ENCODE results near the gene ANKRD60. TPM values are rescaled to one million over a fixed set of nuclear protein-coding genes. Genes with fewer than 3 reads are reported as not detected.

The ANKRD60 gene
- total RNA-seq, 2 donors from 2014 or later: not detected

- no peak for DNase-seq
- intact Hi-C loops (cut with DNase I): loop anchor here in 1 of 2 donors (5.0 kb wide), 1 partner anchor 589 kb away; no protein-coding TSS in a partner anchor
- no peak for ATAC-seq
Observed at GRCh38 chr20:58201616-58202015, 26.8 kb downstream of the ANKRD60 start.

DNA sequence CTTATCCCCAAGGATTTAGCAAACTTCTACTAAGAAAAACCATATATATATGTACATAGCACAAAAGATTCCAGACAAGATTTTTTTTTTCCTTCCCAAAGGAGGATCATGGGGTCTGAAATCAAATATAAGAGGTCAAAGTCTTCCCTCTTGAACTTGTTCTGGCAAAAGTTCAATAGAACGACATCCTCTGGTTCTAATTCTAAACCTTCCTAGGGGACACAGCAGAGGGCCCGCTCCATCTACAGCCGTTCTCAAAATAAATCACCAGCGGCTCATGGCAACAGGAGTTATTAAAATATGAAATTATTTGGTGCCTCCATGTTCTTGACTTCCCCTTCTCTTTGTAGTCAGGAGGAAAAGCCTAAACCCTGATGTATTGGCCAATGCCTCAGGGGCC, 29.0 kb downstream of the ANKRD60 start:
- DNase-seq (no peak), ATAC-seq (no peak)
- intact Hi-C loops (cut with DNase I): no loop called here

- DNase-seq (no peak), ATAC-seq (peak; percentile 43 to 47)
- intact Hi-C loops (cut with DNase I): no loop called here
Observed at GRCh38 chr20:58198901-58199355, 29.5 kb downstream of the ANKRD60 start.

DNA sequence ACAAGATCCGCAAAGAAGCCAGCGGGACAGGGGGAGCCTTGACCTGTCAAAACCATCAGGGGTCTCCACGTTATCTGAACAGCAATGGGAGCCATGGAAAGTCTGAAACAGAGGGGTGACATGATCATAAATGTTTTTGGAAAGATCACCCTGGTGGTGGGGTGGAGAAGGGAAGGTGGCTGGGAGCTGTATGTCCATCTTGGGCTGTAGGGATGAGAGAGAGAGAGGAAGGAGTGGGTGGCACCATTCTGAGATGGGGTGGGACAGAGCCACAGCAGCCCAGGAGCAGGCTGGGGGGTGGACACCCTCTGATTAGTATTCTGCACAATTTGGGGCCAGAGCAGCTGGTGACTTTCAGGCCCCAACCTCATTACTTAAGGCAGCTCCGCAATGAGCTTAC, 30.1 kb downstream of the ANKRD60 start:
- no peak for DNase-seq
- ATAC-seq: no peak
- intact Hi-C loops (cut with DNase I): no loop called here

DNA sequence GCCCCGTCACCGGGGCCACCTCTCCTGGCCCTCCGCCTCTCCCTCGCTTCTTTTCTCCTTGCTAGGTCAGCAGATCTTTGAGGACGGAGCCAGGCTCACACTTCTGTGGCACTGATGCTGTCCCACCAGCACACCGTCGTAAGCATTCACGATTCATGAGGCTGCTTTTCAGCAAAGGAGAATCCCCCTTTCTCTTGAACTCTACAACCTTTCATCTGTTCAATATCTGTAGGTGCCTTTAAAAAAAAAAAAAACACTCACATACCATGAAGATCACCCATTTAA, 31.3 kb downstream of the ANKRD60 start:
- intact Hi-C loops (cut with DNase I): no loop called here
- ATAC-seq: no peak
- DNase-seq: no peak

DNA sequence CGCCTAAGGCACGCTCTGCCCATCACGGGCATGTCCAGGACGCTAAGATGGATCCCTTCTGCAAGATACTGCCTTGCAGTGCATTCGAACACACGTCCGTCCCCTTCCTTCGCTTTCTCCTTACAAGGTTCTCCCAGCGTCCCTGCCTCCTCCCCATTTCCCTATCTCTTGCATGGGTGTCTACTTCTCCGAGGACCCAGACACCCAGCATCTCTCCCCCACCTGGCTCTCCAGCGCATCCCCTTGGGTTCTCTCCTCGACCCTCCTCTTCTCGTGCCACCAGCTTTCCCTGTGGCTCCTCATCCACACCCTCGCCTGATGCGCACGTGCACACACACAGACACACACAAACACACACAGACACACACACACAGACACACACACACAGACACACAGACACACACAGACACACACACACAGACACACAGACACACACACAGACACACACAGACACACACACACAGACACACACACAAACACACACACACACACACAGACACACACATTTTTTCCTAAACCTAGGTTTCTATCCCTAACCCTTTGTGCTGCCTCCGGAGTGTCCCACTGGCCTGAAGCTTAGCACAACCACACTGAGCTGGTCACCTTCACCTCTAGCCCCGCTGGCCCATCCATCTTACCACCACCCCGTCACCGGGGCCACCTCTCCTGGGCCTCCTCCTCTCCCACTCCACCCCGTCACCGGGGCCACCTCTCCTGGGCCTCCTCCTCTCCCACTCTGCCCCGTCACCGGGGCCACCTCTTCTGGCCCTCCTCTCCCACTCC, 31.9 kb downstream of the ANKRD60 start:
- DNase-seq: no peak
- intact Hi-C loops (cut with DNase I): no loop called here
- no peak for ATAC-seq

- intact Hi-C loops (cut with DNase I): no loop called here
- DNase-seq: no peak
- ATAC-seq: no peak
Observed at GRCh38 chr20:58195047-58195446, 33.4 kb downstream of the ANKRD60 start.

- no peak for ATAC-seq
- intact Hi-C loops (cut with DNase I): no loop called here
- DNase-seq: no peak
Observed at GRCh38 chr20:58194175-58194791, 34.2 kb downstream of the ANKRD60 start.

- DNase-seq (no peak), ATAC-seq (no peak)
- intact Hi-C loops (cut with DNase I): no loop called here
Observed at GRCh38 chr20:58192567-58192966, 35.9 kb downstream of the ANKRD60 start.

DNA sequence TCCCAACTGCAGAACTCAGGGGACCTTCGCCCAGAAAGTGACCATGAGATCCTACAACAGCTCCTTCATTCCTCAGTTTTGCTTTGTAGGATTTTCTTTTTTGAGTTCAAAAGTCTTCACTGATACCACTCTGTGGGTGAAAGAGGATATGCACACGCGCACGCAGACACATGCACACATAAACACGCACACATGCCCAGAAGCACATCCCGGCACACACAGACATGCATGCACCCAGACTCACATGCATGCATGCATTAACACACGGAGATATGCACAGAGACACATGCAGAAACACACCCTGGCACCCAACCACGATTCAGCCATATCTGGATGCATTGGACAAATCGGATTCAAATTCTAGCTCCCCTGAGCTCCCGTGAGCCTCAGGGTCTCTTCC, 36.4 kb downstream of the ANKRD60 start:
- DNase-seq (no peak), ATAC-seq (no peak)
- intact Hi-C loops (cut with DNase I): no loop called here

DNA sequence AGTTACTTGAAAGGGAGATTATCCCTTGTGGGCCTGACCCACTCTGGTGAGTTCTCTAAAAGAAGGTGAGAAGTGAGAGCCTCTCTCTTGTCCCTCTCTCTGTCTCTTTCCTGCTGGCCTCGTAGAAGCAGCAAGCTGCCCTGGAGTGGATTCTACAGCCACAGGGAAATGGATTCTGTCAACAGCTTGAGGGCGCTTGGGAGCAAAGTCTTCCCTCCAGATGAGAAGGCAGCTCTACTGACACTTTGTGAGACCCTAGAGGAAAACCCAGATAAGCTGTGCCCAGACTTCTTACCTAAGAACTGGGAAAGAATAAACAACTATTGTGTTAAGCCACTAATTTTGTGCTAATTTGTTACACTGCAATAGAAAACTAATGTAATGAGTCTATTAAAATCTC, 39.9 kb downstream of the ANKRD60 start:
- intact Hi-C loops (cut with DNase I): no loop called here
- no peak for DNase-seq
- no peak for ATAC-seq

GRCh38 chr20:58184984-58185383, 43.5 kb downstream of the ANKRD60 start:
- intact Hi-C loops (cut with DNase I): no loop called here
- ATAC-seq: no peak
- no peak for DNase-seq

DNA sequence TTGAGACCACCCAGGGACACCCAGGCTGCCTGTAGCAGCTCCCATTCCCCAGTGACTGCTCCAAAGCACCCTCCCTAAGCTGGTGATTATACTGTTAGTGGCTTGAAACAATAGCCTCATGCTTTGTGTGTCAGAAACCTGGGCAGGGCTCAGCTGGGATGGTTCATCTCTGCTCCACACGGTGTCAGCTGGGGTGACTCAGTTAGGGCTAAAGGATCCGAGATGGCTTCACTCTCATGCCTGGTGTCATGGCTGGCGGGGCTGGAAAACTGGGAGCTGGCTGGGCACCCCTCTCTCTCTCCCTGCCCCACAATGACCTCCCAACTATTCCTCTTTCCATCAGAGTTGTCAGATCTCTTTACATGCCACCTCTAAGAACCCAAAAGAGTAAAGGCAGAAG, 44.4 kb downstream of the ANKRD60 start:
- intact Hi-C loops (cut with DNase I): no loop called here
- no peak for ATAC-seq
- DNase-seq: no peak

- intact Hi-C loops (cut with DNase I): no loop called here
- DNase-seq (no peak), ATAC-seq (no peak)
Observed at GRCh38 chr20:58182521-58183140, 45.8 kb downstream of the ANKRD60 start.

GRCh38 chr20:58179432-58180099, 48.9 kb downstream of the ANKRD60 start:
- DNase-seq: peak; percentile 59
- intact Hi-C loops (cut with DNase I): loop anchor here in 1 of 2 donors (2.0 to 10.0 kb wide), 2 partner anchors 525 to 555 kb away; partner anchors contain the start of gene ZBP1
- ATAC-seq: peak; percentile 80 to 84

GRCh38 chr20:58179083-58179431, 49.4 kb downstream of the ANKRD60 start:
- no peak for ATAC-seq
- intact Hi-C loops (cut with DNase I): loop anchor here in 1 of 2 donors (2.0 to 10.0 kb wide), 2 partner anchors 524 to 554 kb away; partner anchors contain the start of gene ZBP1
- DNase-seq: no peak

- no peak for DNase-seq
- intact Hi-C loops (cut with DNase I): loop anchor here in 1 of 2 donors (2.0 to 10.0 kb wide), 2 partner anchors 523 to 553 kb away; partner anchors contain the start of gene ZBP1
- no peak for ATAC-seq
Observed at GRCh38 chr20:58177799-58178198, 50.7 kb downstream of the ANKRD60 start.

GRCh38 chr20:58175836-58176235, 52.6 kb downstream of the ANKRD60 start:
- ATAC-seq (no peak), DNase-seq (no peak)
- intact Hi-C loops (cut with DNase I): loop anchor here in 1 of 2 donors (10.0 kb wide), 1 partner anchor 551 kb away; the partner anchor contains the start of gene ZBP1

GRCh38 chr20:58175425-58175824, 53.0 kb downstream of the ANKRD60 start:
- intact Hi-C loops (cut with DNase I): loop anchor here in 1 of 2 donors (10.0 kb wide), 1 partner anchor 551 kb away; the partner anchor contains the start of gene ZBP1
- DNase-seq (no peak), ATAC-seq (no peak)
